Prostate gland (tissue), 2 donors: ENCODE results near the gene RBFOX2.

Experiments
- POLR2A ChIP-seq: fragments of 450-650 bp; IDR thresholded peaks from one replicate; pipeline ENCODE4 v1.6.1; 2016; ENCODE audit warnings: antibody characterized with exemption, mild to moderate bottlenecking
- TF ChIP-seq, protein P1 (sequence below), 4 experiments: fragments of 200-600 bp in 2 of 4; fragments of 450-650 bp in 2 of 4; sonication (generic) in 2 of 4; IDR thresholded peaks; 1 replicate in 3 of 4; 2 replicates in 1 of 4; pipeline ENCODE4 v1.5.1; 2016 to 2019; ENCODE audit warnings: antibody characterized with exemption in 4 of 4, mild to moderate bottlenecking in 2 of 4, moderate library complexity in 2 of 4

DNA sequence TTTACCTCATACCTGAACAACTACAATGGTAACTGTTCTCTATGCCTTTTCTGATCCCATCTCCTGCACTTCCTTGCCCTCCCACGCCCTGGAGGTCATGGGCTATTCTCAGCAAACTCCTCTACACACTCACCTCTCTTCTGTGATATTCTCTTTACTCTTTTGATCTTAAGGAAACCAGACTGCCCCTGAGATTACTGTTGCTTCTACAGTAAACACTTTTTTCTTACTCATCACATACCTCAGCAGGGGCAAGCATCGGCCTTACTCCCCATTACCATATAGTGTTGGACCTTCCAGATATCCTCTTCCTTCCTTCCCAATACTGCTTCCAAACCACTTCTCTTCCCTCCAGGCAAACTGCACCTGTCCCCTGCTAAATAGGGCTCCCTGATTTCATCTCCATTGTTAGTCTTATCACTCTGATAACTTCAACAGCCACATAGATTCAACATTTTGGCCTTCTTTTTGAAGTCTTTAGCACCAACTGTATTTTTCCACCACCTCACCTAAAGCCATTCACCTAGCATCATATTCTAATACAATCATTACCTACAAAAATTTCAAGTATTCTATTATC is 141.2 kb downstream of the RBFOX2 start:
- TF ChIP-seq, protein P1, sequence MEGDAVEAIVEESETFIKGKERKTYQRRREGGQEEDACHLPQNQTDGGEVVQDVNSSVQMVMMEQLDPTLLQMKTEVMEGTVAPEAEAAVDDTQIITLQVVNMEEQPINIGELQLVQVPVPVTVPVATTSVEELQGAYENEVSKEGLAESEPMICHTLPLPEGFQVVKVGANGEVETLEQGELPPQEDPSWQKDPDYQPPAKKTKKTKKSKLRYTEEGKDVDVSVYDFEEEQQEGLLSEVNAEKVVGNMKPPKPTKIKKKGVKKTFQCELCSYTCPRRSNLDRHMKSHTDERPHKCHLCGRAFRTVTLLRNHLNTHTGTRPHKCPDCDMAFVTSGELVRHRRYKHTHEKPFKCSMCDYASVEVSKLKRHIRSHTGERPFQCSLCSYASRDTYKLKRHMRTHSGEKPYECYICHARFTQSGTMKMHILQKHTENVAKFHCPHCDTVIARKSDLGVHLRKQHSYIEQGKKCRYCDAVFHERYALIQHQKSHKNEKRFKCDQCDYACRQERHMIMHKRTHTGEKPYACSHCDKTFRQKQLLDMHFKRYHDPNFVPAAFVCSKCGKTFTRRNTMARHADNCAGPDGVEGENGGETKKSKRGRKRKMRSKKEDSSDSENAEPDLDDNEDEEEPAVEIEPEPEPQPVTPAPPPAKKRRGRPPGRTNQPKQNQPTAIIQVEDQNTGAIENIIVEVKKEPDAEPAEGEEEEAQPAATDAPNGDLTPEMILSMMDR (IDR thresholded peaks at IDR 0.05): no peak
- no peak for TF ChIP-seq POLR2A
